Skeletal muscle satellite cell (primary cell): ENCODE measurements around the gene CLSTN1.

Experiments
- H3K27me3 ChIP-seq: 2 replicates; pipeline ENCODE4 v1.7.0; 2013; ENCODE audit warnings: low read length; ENCODE audit not compliant: control insufficient read depth, insufficient read depth
- H3K36me3 ChIP-seq: 2 replicates; pipeline ENCODE4 v1.7.0; 2013; ENCODE audit warnings: mild to moderate bottlenecking, control low read depth, low read length; ENCODE audit not compliant: insufficient read depth
- H3K4me1 ChIP-seq: 2 replicates; pipeline ENCODE4 v1.7.0; 2013; ENCODE audit warnings: low read length; ENCODE audit not compliant: control insufficient read depth, insufficient read depth
- H3K4me2 ChIP-seq: 2 replicates; pipeline ENCODE4 v1.7.0; 2013; ENCODE audit warnings: mild to moderate bottlenecking, low read length
- H3K4me3 ChIP-seq: 2 replicates; pipeline ENCODE4 v1.7.0; 2013; ENCODE audit warnings: low read length
- H3K9ac ChIP-seq: 2 replicates; pipeline ENCODE4 v1.7.0; 2013; ENCODE audit warnings: mild to moderate bottlenecking, low read depth, low read length, moderate library complexity
- H3K9me3 ChIP-seq: replicated peaks from 2 replicates; pipeline ENCODE4 v1.7.0; 2013; ENCODE audit warnings: mild to moderate bottlenecking, control low read depth, low read length

The CLSTN1 gene

DNA sequence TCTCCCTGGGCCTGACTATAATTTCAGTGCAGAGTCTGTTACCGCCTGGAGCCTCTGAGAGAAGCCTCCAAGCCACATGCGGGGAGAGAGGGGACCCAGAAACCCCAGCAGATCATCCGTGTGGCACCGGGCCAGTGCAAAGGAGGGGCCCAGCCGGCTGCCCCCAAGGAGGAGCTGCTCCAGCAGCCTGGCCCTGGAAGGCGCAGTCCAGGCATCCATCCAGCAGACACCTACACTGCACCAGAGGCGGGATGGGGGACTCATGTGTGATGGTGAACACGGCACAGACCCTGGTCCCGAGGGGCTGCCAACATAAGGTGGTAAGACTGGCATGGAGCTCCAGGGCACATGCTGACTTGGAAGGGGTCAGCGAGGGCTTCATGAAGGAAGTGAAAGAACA lies 39.6 kb upstream of the CLSTN1 start:
- no peak overlapping the region for H3K4me3 ChIP-seq
- H3K4me2 ChIP-seq = no peak overlapping the region
- peaks cover under 1% of the 10 kb centered on the region for H3K36me3 ChIP-seq
- peaks cover 7% of the 10 kb centered on the region for H3K4me1 ChIP-seq
- H3K9me3 ChIP-seq = no peaks in the 10 kb centered on the region
- no peaks in the 10 kb centered on the region for H3K27me3 ChIP-seq
- no peak overlapping the region for H3K9ac ChIP-seq

GRCh38 chr1:9861360-9861759 lies 37.6 kb upstream of the CLSTN1 start:
- H3K9me3 ChIP-seq = no peaks in the 10 kb centered on the region
- no peaks in the 10 kb centered on the region for H3K27me3 ChIP-seq
- no peak overlapping the region for H3K9ac ChIP-seq
- H3K4me3 ChIP-seq = no peak overlapping the region
- peaks cover 4% of the 10 kb centered on the region for H3K36me3 ChIP-seq
- H3K4me2 ChIP-seq = no peak overlapping the region
- H3K4me1 ChIP-seq = peaks cover 7% of the 10 kb centered on the region

- peaks cover 4% of the 10 kb centered on the region for H3K36me3 ChIP-seq
- no peak overlapping the region for H3K4me2 ChIP-seq
- no peak overlapping the region for H3K9ac ChIP-seq
Observed at GRCh38 chr1:9860887-9861286, 37.1 kb upstream of the CLSTN1 start.

GRCh38 chr1:9859281-9860014 lies 35.7 kb upstream of the CLSTN1 start:
- H3K4me2 ChIP-seq = no peak overlapping the region
- H3K4me3 ChIP-seq = no peak overlapping the region
- no peak overlapping the region for H3K9ac ChIP-seq
- H3K9me3 ChIP-seq = no peaks in the 10 kb centered on the region
- H3K4me1 ChIP-seq = no peaks in the 10 kb centered on the region
- H3K27me3 ChIP-seq = no peaks in the 10 kb centered on the region
- H3K36me3 ChIP-seq = peaks cover 4% of the 10 kb centered on the region

More at GRCh38 chr1:9860887-9861286, 37.1 kb upstream of the CLSTN1 start:
- Histone ChIP-seq H3K9me3 (no peaks in the 10 kb centered on the region), H3K4me3 (no peak overlapping the region), H3K27me3 (no peaks in the 10 kb centered on the region), H3K4me1 (peaks cover 4% of the 10 kb centered on the region)

DNA sequence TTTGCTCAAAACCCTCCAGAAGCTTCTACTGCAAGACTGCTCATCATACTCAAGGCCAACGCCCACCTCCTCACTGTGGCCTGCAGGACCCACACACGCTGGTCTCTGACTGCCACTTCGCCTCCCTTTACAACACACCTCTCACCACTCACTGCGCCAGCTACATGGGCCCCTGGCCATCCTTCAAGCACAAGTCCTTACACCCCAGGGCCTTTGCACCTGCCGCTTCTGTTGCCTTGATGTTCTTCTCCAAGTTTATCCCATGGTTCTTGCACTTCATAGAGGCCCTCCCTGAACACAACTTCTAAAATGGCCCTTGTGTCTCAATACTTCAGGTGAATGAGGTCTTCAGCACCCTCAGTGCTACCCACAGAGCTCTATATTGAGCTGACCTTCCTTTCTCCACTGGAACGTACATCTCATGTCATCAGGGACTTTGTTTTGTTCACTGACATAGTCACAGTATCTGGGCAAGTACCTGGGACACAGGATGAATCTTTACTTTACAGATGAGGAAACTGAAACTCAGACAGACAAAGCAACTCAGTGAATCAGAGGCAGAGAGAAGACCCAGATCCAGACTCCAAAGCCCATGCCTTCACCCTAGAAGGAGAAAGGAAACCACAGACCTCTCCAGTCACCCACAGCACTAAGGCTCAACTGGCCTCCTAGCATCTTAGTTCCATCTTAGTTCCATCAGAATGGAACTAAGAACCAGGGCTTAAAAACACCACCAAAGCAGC lies 34.7 kb upstream of the CLSTN1 start:
- H3K27me3 ChIP-seq = no peaks in the 10 kb centered on the region
- no peak overlapping the region for H3K9ac ChIP-seq
- H3K4me1 ChIP-seq = no peaks in the 10 kb centered on the region

GRCh38 chr1:9855186-9855585 lies 31.4 kb upstream of the CLSTN1 start:
- H3K36me3 ChIP-seq = peaks cover 4% of the 10 kb centered on the region
- H3K9me3 ChIP-seq = no peaks in the 10 kb centered on the region
- H3K4me3 ChIP-seq = no peak overlapping the region
- no peak overlapping the region for H3K4me2 ChIP-seq
- H3K4me1 ChIP-seq = peaks cover 6% of the 10 kb centered on the region
- H3K27me3 ChIP-seq = no peaks in the 10 kb centered on the region
- H3K9ac ChIP-seq = no peak overlapping the region

More for the DNA sequence above, 34.7 kb upstream of the CLSTN1 start:
- H3K4me3 ChIP-seq = no peak overlapping the region
- no peak overlapping the region for H3K4me2 ChIP-seq
- H3K9me3 ChIP-seq = no peaks in the 10 kb centered on the region
- peaks cover 4% of the 10 kb centered on the region for H3K36me3 ChIP-seq

DNA sequence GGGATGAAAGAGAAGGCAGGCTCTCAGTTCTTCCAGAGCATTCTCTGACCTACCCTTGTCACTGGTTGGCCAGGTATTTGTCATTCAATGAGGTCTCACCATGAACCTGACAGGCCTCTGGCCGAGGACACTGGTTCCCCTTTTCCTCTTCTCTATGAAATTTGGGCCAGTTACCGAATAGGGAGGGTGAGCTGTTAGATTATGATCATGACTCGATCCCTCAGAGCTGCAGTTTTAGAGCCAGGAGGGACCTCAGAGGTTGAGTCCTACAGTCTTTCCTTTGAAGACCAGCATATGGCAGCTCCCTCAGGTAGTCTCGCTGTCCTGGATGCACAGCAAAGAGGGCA lies 29.5 kb upstream of the CLSTN1 start:
- H3K4me1 ChIP-seq = peaks cover 6% of the 10 kb centered on the region
- H3K9me3 ChIP-seq = no peaks in the 10 kb centered on the region
- no peak overlapping the region for H3K4me2 ChIP-seq
- H3K4me3 ChIP-seq = no peak overlapping the region
- peaks cover 2% of the 10 kb centered on the region for H3K36me3 ChIP-seq
- no peaks in the 10 kb centered on the region for H3K27me3 ChIP-seq
- H3K9ac ChIP-seq = no peak overlapping the region

- Histone ChIP-seq H3K4me3 (no peak overlapping the region), H3K4me2 (no peak overlapping the region), H3K4me1 (peaks cover 6% of the 10 kb centered on the region), H3K27me3 (no peaks in the 10 kb centered on the region), H3K36me3 (no peaks in the 10 kb centered on the region), H3K9me3 (no peaks in the 10 kb centered on the region), H3K9ac (no peak overlapping the region)
Observed at GRCh38 chr1:9852410-9853248, 28.9 kb upstream of the CLSTN1 start.

- Histone ChIP-seq H3K36me3 (no peaks in the 10 kb centered on the region), H3K9me3 (no peaks in the 10 kb centered on the region), H3K27me3 (no peaks in the 10 kb centered on the region), H3K4me3 (no peak overlapping the region), H3K4me2 (no peak overlapping the region), H3K9ac (no peak overlapping the region), H3K4me1 (peaks cover 6% of the 10 kb centered on the region)
Observed at GRCh38 chr1:9852004-9852403, 28.2 kb upstream of the CLSTN1 start.

DNA sequence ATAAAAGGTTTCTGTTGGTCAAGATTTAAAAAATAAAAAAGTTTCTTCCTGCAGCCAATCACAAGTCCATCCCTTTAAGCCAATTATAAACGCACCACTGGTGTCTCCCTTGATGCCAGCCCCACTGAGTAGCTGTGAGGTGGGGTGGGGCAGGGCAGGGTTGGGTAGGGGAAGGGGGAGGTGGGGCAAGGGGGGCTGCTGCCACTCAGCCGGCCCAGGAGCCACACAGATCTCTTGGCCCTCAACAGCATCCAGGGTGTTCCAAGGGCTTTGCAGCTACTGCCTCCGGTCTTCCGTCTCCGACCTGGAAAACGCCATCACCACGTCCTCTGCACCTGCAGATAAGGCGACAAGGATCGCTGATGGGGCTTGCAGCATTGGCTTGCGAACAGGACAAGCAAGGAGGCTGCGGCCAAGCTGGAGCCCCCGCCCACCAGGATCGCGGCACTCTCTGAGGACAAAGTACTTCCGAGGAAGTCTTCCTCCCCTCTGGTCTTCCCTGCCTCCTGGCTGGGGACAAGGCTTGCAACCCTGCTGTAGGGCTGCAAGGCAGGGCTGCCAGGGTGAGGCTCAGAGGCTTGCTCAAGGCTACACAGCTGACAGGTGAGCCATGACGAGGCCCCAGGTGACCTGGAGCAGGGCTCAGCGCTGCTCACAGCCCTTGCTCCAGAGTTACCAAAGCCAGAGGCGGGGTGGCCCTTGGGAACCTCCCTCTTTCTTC lies 26.8 kb upstream of the CLSTN1 start:
- no peak overlapping the region for H3K4me3 ChIP-seq
- no peaks in the 10 kb centered on the region for H3K27me3 ChIP-seq
- no peak overlapping the region for H3K4me2 ChIP-seq
- H3K36me3 ChIP-seq = no peaks in the 10 kb centered on the region
- H3K4me1 ChIP-seq = peaks cover 6% of the 10 kb centered on the region
- H3K9me3 ChIP-seq = no peaks in the 10 kb centered on the region
- H3K9ac ChIP-seq = no peak overlapping the region
